Esophagus muscularis mucosa (tissue), 4 donors: ENCODE measurements around the gene TFRC.

ENCODE experiments used
- EP300 ChIP-seq: sonication (generic); formaldehyde crosslinking; IDR thresholded peaks from one replicate; pipeline ENCODE4 v1.6.1; 2017; ENCODE audit warnings: antibody characterized with exemption
- POLR2A ChIP-seq: fragments of 450-650 bp; IDR thresholded peaks from one replicate; pipeline ENCODE4 v1.6.1; 2017; ENCODE audit warnings: antibody characterized with exemption, moderate library complexity, mild to moderate bottlenecking, low read depth
- POLR2AphosphoS5 ChIP-seq, 2 donors: sonication (generic); formaldehyde crosslinking; IDR thresholded peaks; one replicate each; pipeline ENCODE4 v1.6.1; 2017; ENCODE audit warnings: antibody characterized with exemption in 2 of 2
- TF ChIP-seq, protein P1 (sequence below), 3 experiments: fragments of 200-600 bp in 2 of 3; fragments of 450-650 bp in 1 of 3; sonication (generic) in 2 of 3; IDR thresholded peaks; one replicate each; pipeline ENCODE4 v1.5.1; 2017 to 2019; ENCODE audit warnings: antibody characterized with exemption in 3 of 3, mild to moderate bottlenecking in 2 of 3, moderate library complexity in 1 of 3

DNA sequence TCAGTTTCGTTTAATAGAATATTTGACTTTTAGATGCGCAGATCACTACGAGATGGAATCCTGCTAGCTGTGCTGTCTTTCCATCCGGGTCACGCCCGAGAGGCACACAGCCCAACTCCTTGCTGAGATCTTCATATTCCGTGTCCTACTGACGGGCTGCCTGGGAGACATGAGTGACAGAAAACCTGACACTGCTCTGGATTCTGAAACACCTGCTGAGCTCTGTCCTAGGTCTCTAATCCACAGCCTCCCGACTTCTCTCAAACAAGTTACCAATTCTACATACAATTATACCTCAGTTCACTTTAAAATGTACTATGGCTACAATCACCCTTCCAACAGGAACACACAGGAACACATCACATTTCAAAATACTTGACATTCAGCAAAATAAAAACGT lies 27.2 kb downstream of the TFRC start:
- TF ChIP-seq, protein P1, sequence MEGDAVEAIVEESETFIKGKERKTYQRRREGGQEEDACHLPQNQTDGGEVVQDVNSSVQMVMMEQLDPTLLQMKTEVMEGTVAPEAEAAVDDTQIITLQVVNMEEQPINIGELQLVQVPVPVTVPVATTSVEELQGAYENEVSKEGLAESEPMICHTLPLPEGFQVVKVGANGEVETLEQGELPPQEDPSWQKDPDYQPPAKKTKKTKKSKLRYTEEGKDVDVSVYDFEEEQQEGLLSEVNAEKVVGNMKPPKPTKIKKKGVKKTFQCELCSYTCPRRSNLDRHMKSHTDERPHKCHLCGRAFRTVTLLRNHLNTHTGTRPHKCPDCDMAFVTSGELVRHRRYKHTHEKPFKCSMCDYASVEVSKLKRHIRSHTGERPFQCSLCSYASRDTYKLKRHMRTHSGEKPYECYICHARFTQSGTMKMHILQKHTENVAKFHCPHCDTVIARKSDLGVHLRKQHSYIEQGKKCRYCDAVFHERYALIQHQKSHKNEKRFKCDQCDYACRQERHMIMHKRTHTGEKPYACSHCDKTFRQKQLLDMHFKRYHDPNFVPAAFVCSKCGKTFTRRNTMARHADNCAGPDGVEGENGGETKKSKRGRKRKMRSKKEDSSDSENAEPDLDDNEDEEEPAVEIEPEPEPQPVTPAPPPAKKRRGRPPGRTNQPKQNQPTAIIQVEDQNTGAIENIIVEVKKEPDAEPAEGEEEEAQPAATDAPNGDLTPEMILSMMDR (IDR thresholded peaks at IDR 0.05), result no peak
- TF ChIP-seq POLR2A (no peak), EP300 (no peak), POLR2AphosphoS5 (IDR thresholded peaks at IDR 0.05) (no peak)
